Amniotic stem cell (primary cell): Measurements from ENCODE around the gene NIPBL.
"Not testable (repeated sequence)": the region's sequence is repeated elsewhere in the genome, so short reads cannot be mapped to it uniquely, and the experiment has no call there.

Source experiments
- DNase-seq: peaks from one replicate; lab custom pipeline; 2025; lab: John Stamatoyannopoulos, UW

Gene NIPBL

GRCh38 chr5:36904677-36905076, 28.1 kb downstream of the NIPBL start:
- no peak for DNase-seq

GRCh38 chr5:36908544-36909260, 32.1 kb downstream of the NIPBL start:
- no peak for DNase-seq

- no peak for DNase-seq
Observed at GRCh38 chr5:36915653-36916052, 39.1 kb downstream of the NIPBL start.

- DNase-seq, result not testable (repeated sequence)
Observed at GRCh38 chr5:36916614-36917013, 40.0 kb downstream of the NIPBL start.

GRCh38 chr5:36917358-36917757, 40.8 kb downstream of the NIPBL start:
- not testable (repeated sequence) for DNase-seq

- DNase-seq, result no peak
Observed at GRCh38 chr5:36919238-36919637, 42.7 kb downstream of the NIPBL start.

- no peak for DNase-seq
Observed at GRCh38 chr5:36919650-36920049, 43.1 kb downstream of the NIPBL start.

- DNase-seq, result no peak
Observed at GRCh38 chr5:36928947-36929346, 52.4 kb downstream of the NIPBL start.

- DNase-seq, result no peak
Observed at GRCh38 chr5:36929438-36929837, 52.9 kb downstream of the NIPBL start.

- DNase-seq, result no peak
Observed at GRCh38 chr5:36932056-36932455, 55.5 kb downstream of the NIPBL start.

GRCh38 chr5:36932699-36933098, 56.1 kb downstream of the NIPBL start:
- no peak for DNase-seq

GRCh38 chr5:36934740-36935356, 58.3 kb downstream of the NIPBL start:
- DNase-seq, result no peak

- DNase-seq, result no peak
Observed at GRCh38 chr5:36935805-36936204, 59.2 kb downstream of the NIPBL start.

GRCh38 chr5:36936309-36936708, 59.7 kb downstream of the NIPBL start:
- no peak for DNase-seq

- DNase-seq, result no peak
Observed at GRCh38 chr5:36938129-36938528, 61.6 kb downstream of the NIPBL start.

- DNase-seq, result no peak
Observed at GRCh38 chr5:36939969-36940858, 63.6 kb downstream of the NIPBL start.

- no peak for DNase-seq
Observed at GRCh38 chr5:36943584-36943983, 67.0 kb downstream of the NIPBL start.

- DNase-seq, result no peak
Observed at GRCh38 chr5:36944024-36944423, 67.5 kb downstream of the NIPBL start.

- DNase-seq, result no peak
Observed at GRCh38 chr5:36944607-36945225, 68.1 kb downstream of the NIPBL start.

- DNase-seq, result no peak
Observed at GRCh38 chr5:36945687-36946086, 69.1 kb downstream of the NIPBL start.

GRCh38 chr5:36946101-36946500, 69.5 kb downstream of the NIPBL start:
- DNase-seq, result no peak

- DNase-seq, result no peak
Observed at GRCh38 chr5:36948041-36948440, 71.5 kb downstream of the NIPBL start.
